Fibroblast of villous mesenchyme (primary cell): Measurements from ENCODE around the gene NKX2-2. TPM values are rescaled to one million over a fixed set of nuclear protein-coding genes. Genes with fewer than 3 reads are reported as not detected.
"Not testable (repeated sequence)": the region's sequence is repeated elsewhere in the genome, so short reads cannot be mapped to it uniquely, and the experiment has no call there.

ENCODE experiments used
- DNase-seq: peaks from one replicate; pipeline ENCODE4 v3.0.0-alpha.2; 2010; ENCODE audit warnings: low read depth
- H3K4me3 ChIP-seq: 2 replicates; pipeline ENCODE4 v1.5.1; 2011; ENCODE audit warnings: low read depth, mild to moderate bottlenecking, low read length
- total RNA-seq: library from RNA; depleted of rRNA; stranded (reverse); fragments of >200 nt; gene quantifications from 2 replicates; pipeline ENCODE4 v1.2.3, GENCODE V29; 2012
- TF ChIP-seq, protein P1 (sequence below): IDR thresholded peaks from 2 replicates; pipeline ENCODE4 v1.5.1; 2012; ENCODE audit warnings: low read depth, mild to moderate bottlenecking, low read length; ENCODE audit not compliant: insufficient read depth

NKX2-2 gene
- total RNA-seq, 1 donor = not detected

DNA sequence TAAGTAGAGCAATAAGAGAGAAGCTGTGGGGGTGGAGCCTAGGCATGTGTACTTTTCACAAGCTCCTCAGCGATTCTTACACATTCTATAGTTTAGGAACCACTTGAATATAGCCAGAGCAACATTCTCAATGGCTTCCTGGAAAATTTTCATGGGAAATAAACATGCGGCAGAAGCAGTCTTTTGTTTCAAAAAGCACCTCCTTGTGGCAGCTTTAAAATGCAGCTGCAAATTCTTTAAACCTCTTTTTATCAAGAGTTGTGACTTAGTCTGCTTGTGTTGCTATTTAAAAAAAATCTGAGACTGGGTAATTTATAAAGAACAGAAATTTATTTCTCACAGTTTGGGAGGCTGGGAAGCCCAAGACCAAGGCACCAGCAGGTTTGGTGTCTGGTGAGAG, 23.8 kb downstream of the NKX2-2 start:
- TF ChIP-seq, protein P1, sequence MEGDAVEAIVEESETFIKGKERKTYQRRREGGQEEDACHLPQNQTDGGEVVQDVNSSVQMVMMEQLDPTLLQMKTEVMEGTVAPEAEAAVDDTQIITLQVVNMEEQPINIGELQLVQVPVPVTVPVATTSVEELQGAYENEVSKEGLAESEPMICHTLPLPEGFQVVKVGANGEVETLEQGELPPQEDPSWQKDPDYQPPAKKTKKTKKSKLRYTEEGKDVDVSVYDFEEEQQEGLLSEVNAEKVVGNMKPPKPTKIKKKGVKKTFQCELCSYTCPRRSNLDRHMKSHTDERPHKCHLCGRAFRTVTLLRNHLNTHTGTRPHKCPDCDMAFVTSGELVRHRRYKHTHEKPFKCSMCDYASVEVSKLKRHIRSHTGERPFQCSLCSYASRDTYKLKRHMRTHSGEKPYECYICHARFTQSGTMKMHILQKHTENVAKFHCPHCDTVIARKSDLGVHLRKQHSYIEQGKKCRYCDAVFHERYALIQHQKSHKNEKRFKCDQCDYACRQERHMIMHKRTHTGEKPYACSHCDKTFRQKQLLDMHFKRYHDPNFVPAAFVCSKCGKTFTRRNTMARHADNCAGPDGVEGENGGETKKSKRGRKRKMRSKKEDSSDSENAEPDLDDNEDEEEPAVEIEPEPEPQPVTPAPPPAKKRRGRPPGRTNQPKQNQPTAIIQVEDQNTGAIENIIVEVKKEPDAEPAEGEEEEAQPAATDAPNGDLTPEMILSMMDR = peak; percentile 37
- DNase-seq = peak; percentile 18
- no peak overlapping the region for H3K4me3 ChIP-seq

DNA sequence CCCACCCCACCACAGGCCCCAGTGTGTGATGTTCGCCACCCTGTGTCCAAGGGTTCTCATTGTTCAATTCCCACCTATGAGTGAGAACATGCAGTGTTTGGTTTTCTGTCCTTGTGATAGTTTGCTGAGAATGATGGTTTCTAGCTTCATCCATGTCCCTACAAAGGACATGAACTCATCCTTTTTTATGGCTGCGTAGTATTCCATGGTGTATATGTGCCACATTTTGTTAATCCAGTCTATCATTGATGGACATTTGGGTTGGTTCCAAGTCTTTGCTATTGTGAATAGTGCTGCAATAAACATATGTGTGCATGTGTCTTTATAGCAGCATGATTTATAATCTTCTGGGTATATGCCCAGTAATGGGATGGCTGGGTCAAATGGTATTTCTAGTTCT, 33.7 kb downstream of the NKX2-2 start:
- DNase-seq, H3K4me3 ChIP-seq: not testable (repeated sequence)

DNA sequence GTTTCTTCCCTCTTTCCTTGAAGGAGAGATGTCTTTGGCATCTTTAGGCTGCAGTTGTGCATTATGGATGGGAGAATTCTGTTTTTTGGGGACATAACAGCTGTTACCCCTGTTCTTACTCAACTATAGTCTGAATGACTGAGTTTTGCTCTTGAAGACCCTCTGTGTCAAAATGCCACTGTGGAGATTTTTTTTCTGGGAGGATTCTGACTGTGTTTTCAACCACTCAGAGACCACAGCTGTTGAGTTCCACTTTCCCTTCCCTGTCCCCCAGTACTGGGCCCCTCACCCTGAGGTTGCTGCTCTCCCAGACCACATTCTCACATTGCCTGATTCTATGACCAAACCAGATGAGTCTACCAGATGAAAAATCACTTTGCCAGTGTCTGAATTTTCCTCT, 48.1 kb downstream of the NKX2-2 start:
- TF ChIP-seq, protein P1 = no peak
- no peak overlapping the region for H3K4me3 ChIP-seq
- no peak for DNase-seq

DNA sequence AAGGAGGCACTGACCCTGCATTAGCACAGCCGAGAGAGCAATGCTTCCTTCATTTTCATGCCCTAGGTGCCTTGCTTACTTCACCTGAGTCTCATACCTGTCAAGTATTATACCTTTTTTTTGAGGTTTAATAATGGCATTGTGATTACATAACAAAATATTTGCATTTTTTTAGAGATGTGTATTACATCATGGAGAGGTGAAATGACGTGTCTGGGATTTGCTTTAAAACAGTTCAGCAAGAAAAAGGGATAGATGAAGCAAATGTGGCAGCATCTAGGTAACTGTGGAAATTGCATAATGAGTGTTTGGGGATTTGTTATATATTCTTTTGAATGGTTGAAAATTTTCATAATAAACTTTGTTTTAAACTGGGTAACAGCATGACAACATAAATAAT, 48.9 kb downstream of the NKX2-2 start:
- no peak for DNase-seq
- TF ChIP-seq, protein P1 = no peak
- no peak overlapping the region for H3K4me3 ChIP-seq

Other genes starting within 250 kb of the NKX2-2 start
- gene XRN2, start 210.7 kb downstream of the NKX2-2 start, total RNA-seq = 71.8 and 90.2 TPM in 2 replicates
- gene NKX2-4, start 116.5 kb downstream of the NKX2-2 start, total RNA-seq = not detected in 2 replicates
- under 0.01 TPM in 1 of 2 replicates, not detected in the other for gene PAX1, start 191.6 kb upstream of the NKX2-2 start, total RNA-seq